Keratinocyte (primary cell): ENCODE measurements around the gene MAP3K5. TPM values are rescaled to one million over a fixed set of nuclear protein-coding genes. Genes with fewer than 3 reads are reported as not detected.

Source experiments
- DNase-seq: peaks from one replicate; pipeline ENCODE4 v3.0.0-alpha.2; 2011; ENCODE audit warnings: low read depth, missing footprints, low spot score
- FAIRE-seq: peaks from 2 replicates; lab custom pipeline; 2011; peaks lifted over from hg19 to GRCh38; lab: Jason Lieb, UNC
- H2AFZ ChIP-seq: 2 replicates; pipeline ENCODE4 v1.6.0; 2012; ENCODE audit warnings: low read length, control low read depth, inconsistent platforms; ENCODE audit not compliant: control insufficient read depth
- H3K27ac ChIP-seq: 2 replicates; pipeline ENCODE4 v1.5.1; 2011; ENCODE audit warnings: low read length; ENCODE audit not compliant: control insufficient read depth, insufficient read depth
- H3K27me3 ChIP-seq: 3 replicates; pipeline ENCODE4 v1.6.0; 2011; ENCODE audit warnings: low read length; ENCODE audit not compliant: control insufficient read depth, insufficient read depth; ENCODE audit errors: extremely low read depth
- H3K36me3 ChIP-seq, 2 experiments: 2 replicates in 1 of 2; 3 replicates in 1 of 2; pipeline ENCODE4 v1.5.1; 2011; ENCODE audit warnings: low read length in 2 of 2, mild to moderate bottlenecking in 1 of 2; ENCODE audit not compliant: control insufficient read depth in 2 of 2, insufficient read depth in 2 of 2; ENCODE audit errors: extremely low read depth in 1 of 2
- H3K4me1 ChIP-seq: 3 replicates; pipeline ENCODE4 v1.5.1; 2011; ENCODE audit warnings: low read length; ENCODE audit not compliant: control insufficient read depth, insufficient read depth; ENCODE audit errors: extremely low read depth
- H3K4me2 ChIP-seq: 3 replicates; pipeline ENCODE4 v1.6.0; 2011; ENCODE audit warnings: low read depth, low read length; ENCODE audit not compliant: control insufficient read depth, insufficient read depth; ENCODE audit errors: extremely low read depth
- H3K4me3 ChIP-seq, 3 experiments: fragments of 200-600 bp in 1 of 3; sonication (generic) in 1 of 3; 2 replicates in 2 of 3; 3 replicates in 1 of 3; pipeline ENCODE4 v1.5.1; 2011 to 2016; ENCODE audit warnings: low read length in 3 of 3, mild to moderate bottlenecking in 3 of 3, control low read depth in 2 of 3, inconsistent platforms in 1 of 3, low read depth in 1 of 3, mixed read lengths in 1 of 3, mixed run types in 1 of 3, moderate library complexity in 1 of 3; ENCODE audit not compliant: control insufficient read depth in 2 of 3, insufficient read depth in 2 of 3; ENCODE audit errors: extremely low read depth in 1 of 3
- H3K79me2 ChIP-seq: 2 replicates; pipeline ENCODE4 v1.6.0; 2012; ENCODE audit warnings: low read length; ENCODE audit not compliant: control insufficient read depth, insufficient read depth
- H3K9ac ChIP-seq: 3 replicates; pipeline ENCODE4 v1.6.0; 2011; ENCODE audit warnings: low read length; ENCODE audit not compliant: control insufficient read depth, insufficient read depth; ENCODE audit errors: extremely low read depth
- H3K9me1 ChIP-seq: 3 replicates; pipeline ENCODE4 v1.6.0; 2011; ENCODE audit warnings: low read length; ENCODE audit not compliant: control insufficient read depth, insufficient read depth; ENCODE audit errors: extremely low read depth
- H3K9me3 ChIP-seq: 2 replicates; pipeline ENCODE4 v1.5.1; 2012; ENCODE audit warnings: low read depth, low read length; ENCODE audit not compliant: control insufficient read depth
- H4K20me1 ChIP-seq: 3 replicates; pipeline ENCODE4 v1.6.0; 2011; ENCODE audit warnings: low read length; ENCODE audit not compliant: control insufficient read depth, insufficient read depth; ENCODE audit errors: extremely low read depth
- EZH2 ChIP-seq: IDR thresholded peaks from one replicate; pipeline ENCODE4 v1.6.1; 2012; ENCODE audit warnings: inconsistent platforms, mild to moderate bottlenecking, low read length, moderate library complexity
- dilution Hi-C: fragments of 300-500 bp; cut with MboI; formaldehyde crosslinking; loops from one replicate; pipeline ENCODE4 v1.7.0; 2020; ENCODE audit warnings: low sequenced_read_pairs; ENCODE audit not compliant: extremely low pct_ligation_motif_present
- polyA plus RNA-seq, 5 experiments: library from polyadenylated mRNA; depleted of rRNA in 3 of 5; stranded (reverse) in 3 of 5; stranded (forward) in 1 of 5; unstranded in 1 of 5; fragments of >200 nt; gene quantifications; 1 replicate in 1 of 5; 2 replicates in 3 of 5; 3 replicates in 1 of 5; pipeline versions ENCODE4 v1.2.1 to v1.2.3, GENCODE V29; 2011 to 2012; ENCODE audit warnings: missing spikeins in 2 of 5, low read depth in 1 of 5, low replicate concordance in 1 of 5
- TF ChIP-seq, protein P1 (sequence below), 3 experiments: IDR thresholded peaks in 1 of 3; conservative IDR thresholded peaks in 1 of 3; optimal IDR thresholded peaks in 1 of 3; 2 replicates in 2 of 3; 3 replicates in 1 of 3; pipeline versions ENCODE3 to v1.5.1; 2011; ENCODE audit warnings: low read length in 3 of 3, mild to moderate bottlenecking in 3 of 3, moderate library complexity in 2 of 3, control low read depth in 1 of 3, inconsistent platforms in 1 of 3; ENCODE audit not compliant: insufficient read depth in 2 of 3; ENCODE audit errors: extremely low read depth in 1 of 3

The MAP3K5 gene
- polyA plus RNA-seq, 1 donor (not counting 4 experiments of a cell fraction or from before 2014, with no cell fraction given), result 3.4 TPM

DNA sequence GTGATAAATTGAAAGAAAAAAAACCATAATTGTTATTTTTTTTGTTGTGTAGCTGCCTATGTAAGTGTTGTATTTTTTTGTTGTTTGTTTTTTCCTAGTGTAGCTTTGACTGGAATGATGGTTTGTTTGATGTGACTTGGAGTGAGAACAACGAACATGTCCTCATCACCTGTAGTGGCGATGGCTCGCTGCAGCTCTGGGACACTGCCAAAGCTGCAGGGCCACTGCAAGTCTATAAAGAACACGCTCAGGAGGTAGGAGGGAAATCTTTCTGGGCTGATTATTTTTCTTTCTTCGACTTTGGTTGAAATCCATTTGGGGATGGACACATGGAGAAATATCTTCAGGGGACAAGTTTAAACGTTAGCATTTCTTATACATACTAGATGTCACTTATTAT is 33.9 kb upstream of the MAP3K5 start:
- H3K27me3 ChIP-seq, result no peaks in the 10 kb centered on the region
- DNase-seq (no peak), FAIRE-seq (no peak)
- H3K79me2 ChIP-seq, result no peaks in the 10 kb centered on the region
- no peaks in the 10 kb centered on the region for H3K9me1 ChIP-seq
- H3K4me3 ChIP-seq, result no peak overlapping the region
- H3K27ac ChIP-seq, result no peak overlapping the region
- dilution Hi-C loops, result no loop called here
- peaks cover 2% of the 10 kb centered on the region for H4K20me1 ChIP-seq
- no peaks in the 10 kb centered on the region for H3K9me3 ChIP-seq
- H3K4me2 ChIP-seq, result no peak overlapping the region
- H3K9ac ChIP-seq, result no peak overlapping the region
- H3K4me1 ChIP-seq, result no peaks in the 10 kb centered on the region
- no peak overlapping the region for H2AFZ ChIP-seq
- TF ChIP-seq EZH2, result no peak
- TF ChIP-seq, protein P1, sequence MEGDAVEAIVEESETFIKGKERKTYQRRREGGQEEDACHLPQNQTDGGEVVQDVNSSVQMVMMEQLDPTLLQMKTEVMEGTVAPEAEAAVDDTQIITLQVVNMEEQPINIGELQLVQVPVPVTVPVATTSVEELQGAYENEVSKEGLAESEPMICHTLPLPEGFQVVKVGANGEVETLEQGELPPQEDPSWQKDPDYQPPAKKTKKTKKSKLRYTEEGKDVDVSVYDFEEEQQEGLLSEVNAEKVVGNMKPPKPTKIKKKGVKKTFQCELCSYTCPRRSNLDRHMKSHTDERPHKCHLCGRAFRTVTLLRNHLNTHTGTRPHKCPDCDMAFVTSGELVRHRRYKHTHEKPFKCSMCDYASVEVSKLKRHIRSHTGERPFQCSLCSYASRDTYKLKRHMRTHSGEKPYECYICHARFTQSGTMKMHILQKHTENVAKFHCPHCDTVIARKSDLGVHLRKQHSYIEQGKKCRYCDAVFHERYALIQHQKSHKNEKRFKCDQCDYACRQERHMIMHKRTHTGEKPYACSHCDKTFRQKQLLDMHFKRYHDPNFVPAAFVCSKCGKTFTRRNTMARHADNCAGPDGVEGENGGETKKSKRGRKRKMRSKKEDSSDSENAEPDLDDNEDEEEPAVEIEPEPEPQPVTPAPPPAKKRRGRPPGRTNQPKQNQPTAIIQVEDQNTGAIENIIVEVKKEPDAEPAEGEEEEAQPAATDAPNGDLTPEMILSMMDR (optimal IDR thresholded peaks at IDR 0.05 in 1 of 3, IDR thresholded peaks at IDR 0.05 in 1 of 3, conservative IDR thresholded peaks at IDR 0.05 in 1 of 3; ENCODE audit: extremely low read depth in 1 of 3, insufficient read depth in 2 of 3, low read length in 3 of 3), result no peak
- peaks cover 4 to 6% of the 10 kb centered on the region in 2 experiments for H3K36me3 ChIP-seq

DNA sequence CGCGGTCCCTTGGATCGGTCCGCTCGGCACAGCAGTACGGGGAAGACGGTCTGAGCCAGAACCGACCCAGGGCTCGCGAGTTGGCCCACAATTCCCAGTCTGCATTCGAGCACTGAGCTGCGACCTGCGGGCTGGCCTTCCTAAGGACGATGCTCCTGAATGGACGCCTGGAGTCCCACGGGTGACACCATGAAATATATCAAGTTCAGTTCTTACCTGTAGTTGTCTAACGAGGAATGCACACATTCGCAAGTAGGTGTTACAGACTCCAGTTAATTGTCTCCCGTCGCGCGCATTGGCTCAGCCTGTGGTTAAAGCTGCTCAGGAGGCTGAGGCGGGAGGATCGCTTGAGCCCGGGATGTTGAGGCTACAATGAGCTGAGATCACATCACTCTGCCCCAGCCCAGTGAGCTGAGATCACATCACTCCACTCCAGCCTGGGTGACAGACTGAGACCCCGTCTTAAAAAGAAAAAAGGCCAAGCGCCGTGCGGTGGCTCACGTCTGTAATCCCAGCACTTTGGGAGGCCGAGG is 30.9 kb upstream of the MAP3K5 start:
- H3K4me1 ChIP-seq, result no peaks in the 10 kb centered on the region
- TF ChIP-seq, protein P1 (optimal IDR thresholded peaks at IDR 0.05 in 1 of 3, IDR thresholded peaks at IDR 0.05 in 1 of 3, conservative IDR thresholded peaks at IDR 0.05 in 1 of 3; ENCODE audit: extremely low read depth in 1 of 3, insufficient read depth in 2 of 3, low read length in 3 of 3), result no peak
- TF ChIP-seq EZH2, result no peak
- no peaks in the 10 kb centered on the region for H3K9me1 ChIP-seq
- H3K79me2 ChIP-seq, result no peaks in the 10 kb centered on the region
- dilution Hi-C loops, result no loop called here
- peak overlapping the region; percentile 86 for H3K4me2 ChIP-seq
- H3K9ac ChIP-seq, result peak overlapping the region; percentile 84
- peaks cover 2% of the 10 kb centered on the region for H4K20me1 ChIP-seq
- DNase-seq (no peak), FAIRE-seq (no peak)
- peak overlapping the region; percentile 75 for H3K27ac ChIP-seq
- peak overlapping the region; percentile 99 for H2AFZ ChIP-seq
- peaks cover 2 to 6% of the 10 kb centered on the region in 2 experiments for H3K36me3 ChIP-seq
- H3K9me3 ChIP-seq, result no peaks in the 10 kb centered on the region
- H3K4me3 ChIP-seq, result peak overlapping the region; percentile 61 to 79 (median 77)
- no peaks in the 10 kb centered on the region for H3K27me3 ChIP-seq
